ENCODE data around the gene TMEM145. TPM values are rescaled to one million over a fixed set of nuclear protein-coding genes. Genes with fewer than 3 reads are reported as not detected.
"Not testable (repeated sequence)": the region's sequence is repeated elsewhere in the genome, so short reads cannot be mapped to it uniquely, and the experiment has no call there.

TMEM145 gene
- total and polyA plus RNA-seq, 2 donors from 2014 or later, result not detected

DNA sequence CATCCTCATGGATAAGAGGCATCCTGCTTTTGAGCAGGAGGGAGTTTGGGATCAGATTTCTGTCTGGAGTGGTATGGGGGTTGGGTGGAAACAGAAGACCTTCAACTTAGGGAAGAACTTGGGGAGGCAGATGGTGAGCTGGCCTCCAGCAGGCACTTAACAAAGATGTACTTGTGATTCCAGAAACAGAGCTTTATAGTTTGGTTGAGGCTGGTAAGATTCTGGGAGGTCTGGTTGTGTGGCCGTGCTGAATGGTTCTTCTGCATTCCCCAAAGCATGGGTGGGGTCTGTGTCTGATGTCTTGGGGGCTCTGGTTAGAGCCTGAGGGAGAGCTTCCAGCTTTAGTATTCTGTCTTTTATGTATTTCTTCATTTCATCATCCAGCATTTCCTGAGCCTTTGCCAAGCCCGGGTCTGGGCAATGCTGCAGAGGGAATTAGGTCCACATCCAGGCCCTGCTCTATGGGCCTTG, 17.2 kb downstream of the TMEM145 start:
- no peak for FAIRE-seq
- intact Hi-C loops (cut with DNase I), result no loop called here
- TF ChIP-seq, protein P1, sequence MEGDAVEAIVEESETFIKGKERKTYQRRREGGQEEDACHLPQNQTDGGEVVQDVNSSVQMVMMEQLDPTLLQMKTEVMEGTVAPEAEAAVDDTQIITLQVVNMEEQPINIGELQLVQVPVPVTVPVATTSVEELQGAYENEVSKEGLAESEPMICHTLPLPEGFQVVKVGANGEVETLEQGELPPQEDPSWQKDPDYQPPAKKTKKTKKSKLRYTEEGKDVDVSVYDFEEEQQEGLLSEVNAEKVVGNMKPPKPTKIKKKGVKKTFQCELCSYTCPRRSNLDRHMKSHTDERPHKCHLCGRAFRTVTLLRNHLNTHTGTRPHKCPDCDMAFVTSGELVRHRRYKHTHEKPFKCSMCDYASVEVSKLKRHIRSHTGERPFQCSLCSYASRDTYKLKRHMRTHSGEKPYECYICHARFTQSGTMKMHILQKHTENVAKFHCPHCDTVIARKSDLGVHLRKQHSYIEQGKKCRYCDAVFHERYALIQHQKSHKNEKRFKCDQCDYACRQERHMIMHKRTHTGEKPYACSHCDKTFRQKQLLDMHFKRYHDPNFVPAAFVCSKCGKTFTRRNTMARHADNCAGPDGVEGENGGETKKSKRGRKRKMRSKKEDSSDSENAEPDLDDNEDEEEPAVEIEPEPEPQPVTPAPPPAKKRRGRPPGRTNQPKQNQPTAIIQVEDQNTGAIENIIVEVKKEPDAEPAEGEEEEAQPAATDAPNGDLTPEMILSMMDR (IDR thresholded peaks at IDR 0.05; ENCODE audit: borderline replicate concordance, extremely low read depth, insufficient read depth), result no peak

DNA sequence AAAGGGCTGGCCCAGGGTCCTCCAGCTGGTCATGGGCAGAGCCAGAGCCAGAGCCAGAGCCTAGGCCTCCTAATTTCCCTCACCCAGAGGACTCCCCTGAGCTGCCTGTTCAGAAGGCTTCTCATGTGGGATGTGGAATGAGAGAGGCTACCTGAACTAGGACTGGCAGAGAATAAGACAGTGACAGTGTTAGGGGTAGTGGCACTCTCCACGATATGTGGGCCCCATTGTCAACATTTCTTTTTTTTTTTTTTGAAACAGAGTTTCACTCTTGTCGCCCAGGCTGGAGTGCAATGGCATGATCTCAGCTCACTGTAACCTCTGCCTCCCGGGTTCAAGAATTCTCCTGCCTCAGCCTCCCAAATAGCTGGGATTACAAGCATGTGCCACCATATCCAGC, 18.2 kb downstream of the TMEM145 start:
- FAIRE-seq; intact Hi-C loops (cut with DNase I); DNase-seq; H3K36me3 ChIP-seq (ENCODE audit: control insufficient read depth in 2 of 3, insufficient read depth in 3 of 3, low read length in 3 of 3); H3K4me1 ChIP-seq (ENCODE audit: control insufficient read depth in 2 of 3, insufficient read depth in 2 of 3, low read depth in 1 of 3, low read length in 3 of 3); H3K9ac ChIP-seq (ENCODE audit: low read length in 3 of 3); H3K4me3 ChIP-seq (ENCODE audit: low read length in 3 of 3); H3K27me3 ChIP-seq (ENCODE audit: control insufficient read depth, insufficient read depth, low read length); H3K27ac ChIP-seq (ENCODE audit: low read depth in 2 of 2, low read length in 2 of 2); H3K9me3 ChIP-seq (ENCODE audit: control insufficient read depth in 2 of 3, insufficient read depth in 1 of 3, low read length in 3 of 3): not testable (repeated sequence)

More for the DNA sequence above, 17.2 kb downstream of the TMEM145 start:
- H3K4me1 ChIP-seq (ENCODE audit: control insufficient read depth in 2 of 3, insufficient read depth in 2 of 3, low read depth in 1 of 3, low read length in 3 of 3), result peaks cover 0 to 8% (median 6%) of the 10 kb centered on the region in 3 donors
- no peaks in the 10 kb centered on the region for H3K36me3 ChIP-seq (ENCODE audit: control insufficient read depth in 2 of 3, insufficient read depth in 3 of 3, low read length in 3 of 3)
- no peak overlapping the region for H3K9ac ChIP-seq (ENCODE audit: low read length in 3 of 3)
- H3K9me3 ChIP-seq (ENCODE audit: control insufficient read depth in 2 of 3, insufficient read depth in 1 of 3, low read length in 3 of 3), result no peaks in the 10 kb centered on the region
- DNase-seq, result no peak
- H3K27ac ChIP-seq (ENCODE audit: low read depth in 2 of 2, low read length in 2 of 2), result no peak overlapping the region
- no peaks in the 10 kb centered on the region for H3K27me3 ChIP-seq (ENCODE audit: control insufficient read depth, insufficient read depth, low read length)
- no peak overlapping the region for H3K4me3 ChIP-seq (ENCODE audit: low read length in 3 of 3)

DNA sequence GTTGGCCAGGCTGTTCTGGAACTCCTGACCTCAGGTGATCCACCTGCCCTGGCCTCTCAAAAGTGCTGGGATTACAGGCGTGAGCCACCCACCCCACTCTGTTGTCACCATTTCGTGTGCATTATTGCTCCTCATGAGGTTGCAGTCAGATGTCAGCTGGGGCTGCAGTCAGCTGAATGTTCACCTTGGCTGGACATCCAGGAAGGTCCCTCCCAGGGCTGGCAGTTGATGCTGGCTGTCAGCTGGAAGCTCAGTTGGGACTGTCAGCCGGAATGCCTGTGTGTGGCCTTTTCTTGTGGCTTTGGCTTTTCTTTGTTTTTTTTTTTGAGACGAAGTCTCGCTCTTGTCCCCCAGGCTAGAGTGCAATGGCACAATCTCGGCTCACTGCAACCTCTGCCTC, 18.9 kb downstream of the TMEM145 start:
- H3K9me3 ChIP-seq (ENCODE audit: control insufficient read depth in 2 of 3, insufficient read depth in 1 of 3, low read length in 3 of 3), result no peaks in the 10 kb centered on the region
- no peak for DNase-seq
- peaks cover 0 to 6% (median 4%) of the 10 kb centered on the region in 3 donors for H3K36me3 ChIP-seq (ENCODE audit: control insufficient read depth in 2 of 3, insufficient read depth in 3 of 3, low read length in 3 of 3)
- intact Hi-C loops (cut with DNase I), result no loop called here
- TF ChIP-seq, protein P1 (IDR thresholded peaks at IDR 0.05; ENCODE audit: borderline replicate concordance, extremely low read depth, insufficient read depth), result no peak
- H3K27ac ChIP-seq (ENCODE audit: low read depth in 2 of 2, low read length in 2 of 2), result no peak overlapping the region
- H3K4me3 ChIP-seq (ENCODE audit: low read length in 3 of 3), result no peak overlapping the region
- no peak for FAIRE-seq
- peaks cover 0 to 1% (median 0%) of the 10 kb centered on the region in 3 donors for H3K4me1 ChIP-seq (ENCODE audit: control insufficient read depth in 2 of 3, insufficient read depth in 2 of 3, low read depth in 1 of 3, low read length in 3 of 3)
- H3K27me3 ChIP-seq (ENCODE audit: control insufficient read depth, insufficient read depth, low read length), result no peaks in the 10 kb centered on the region
- H3K9ac ChIP-seq (ENCODE audit: low read length in 3 of 3), result no peak overlapping the region

DNA sequence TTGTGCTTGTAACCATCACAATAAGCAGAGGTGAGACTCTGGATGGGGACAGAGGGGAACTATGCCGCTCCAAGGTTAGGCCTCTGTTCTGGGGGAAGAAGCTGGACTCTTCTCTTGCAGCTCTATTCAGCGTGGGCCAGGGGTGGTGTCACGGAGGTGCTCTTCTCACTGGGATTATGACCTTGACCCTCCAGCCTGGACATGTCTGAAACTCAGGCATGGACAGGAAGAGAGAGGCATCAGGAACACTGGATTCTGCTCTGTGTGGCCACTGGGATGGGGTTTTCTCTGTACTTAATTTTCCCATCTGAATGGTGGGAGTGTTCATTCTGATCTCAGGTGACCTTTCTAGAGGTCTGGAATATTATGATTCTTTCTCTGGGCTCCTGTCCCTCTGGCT, 19.9 kb downstream of the TMEM145 start:
- peaks cover 0 to 6% (median 4%) of the 10 kb centered on the region in 3 donors for H3K36me3 ChIP-seq (ENCODE audit: control insufficient read depth in 2 of 3, insufficient read depth in 3 of 3, low read length in 3 of 3)
- intact Hi-C loops (cut with DNase I), result no loop called here
- H3K9me3 ChIP-seq (ENCODE audit: control insufficient read depth in 2 of 3, insufficient read depth in 1 of 3, low read length in 3 of 3), result no peaks in the 10 kb centered on the region
- no peak overlapping the region for H3K9ac ChIP-seq (ENCODE audit: low read length in 3 of 3)
- TF ChIP-seq, protein P1 (IDR thresholded peaks at IDR 0.05; ENCODE audit: borderline replicate concordance, extremely low read depth, insufficient read depth), result no peak
- H3K4me1 ChIP-seq (ENCODE audit: control insufficient read depth in 2 of 3, insufficient read depth in 2 of 3, low read depth in 1 of 3, low read length in 3 of 3), result no peaks in the 10 kb centered on the region
- DNase-seq (no peak), FAIRE-seq (no peak)
- H3K27ac ChIP-seq (ENCODE audit: low read depth in 2 of 2, low read length in 2 of 2), result no peak overlapping the region
- H3K4me3 ChIP-seq (ENCODE audit: low read length in 3 of 3), result no peak overlapping the region
- no peaks in the 10 kb centered on the region for H3K27me3 ChIP-seq (ENCODE audit: control insufficient read depth, insufficient read depth, low read length)

All from kidney (tissue), 14 donors.